Endothelial cell of umbilical vein (primary cell): Measurements from ENCODE around the gene DNAJC11. TPM values are rescaled to one million over a fixed set of nuclear protein-coding genes. Genes with fewer than 3 reads are reported as not detected.

Experiments used
- BruUV-seq: library from RNA; stranded (reverse); fragments of 400-500 nt; replicated peaks from 2 replicates; lab custom pipeline; 2021; lab: Mats Ljungman, UMichigan
- CTCF ChIA-PET: fragments of 300-600, 350-600 bp; sonication (Branson Sonifier 250); formaldehyde crosslinking; loops from one replicate; lab custom pipeline; 2021; ENCODE audit warnings: antibody characterized with exemption, inconsistent platforms; lab: Charles Lee
- POLR2A ChIA-PET: fragments of 300-600, 350-600 bp; sonication (Branson Sonifier 250); formaldehyde crosslinking; loops from one replicate; lab custom pipeline; 2021; ENCODE audit warnings: antibody characterized with exemption, inconsistent platforms; lab: Charles Lee
- DNase-seq: peaks from one replicate; pipeline ENCODE4 v3.0.0-alpha.2; 2011; ENCODE audit warnings: low read depth, low spot score
- FAIRE-seq: peaks from 2 replicates; lab custom pipeline; 2011; peaks lifted over from hg19 to GRCh38; lab: Jason Lieb, UNC
- H2AFZ ChIP-seq: 2 replicates; pipeline ENCODE4 v1.6.0; 2012; ENCODE audit warnings: low read depth, low read length, control low read depth, inconsistent platforms
- H3K27ac ChIP-seq: 2 replicates; pipeline ENCODE4 v1.5.1; 2011; ENCODE audit warnings: low read depth, mild to moderate bottlenecking, control low read depth, low read length, moderate library complexity; ENCODE audit not compliant: insufficient read depth
- H3K27me3 ChIP-seq, 2 experiments: 2 replicates each; pipeline versions ENCODE4 v1.6.0 to v1.6.1; 2011; ENCODE audit warnings: low read length in 2 of 2, mixed read lengths in 1 of 2; ENCODE audit not compliant: control insufficient read depth in 2 of 2, insufficient read depth in 2 of 2
- H3K36me3 ChIP-seq, 2 experiments: 2 replicates in 1 of 2; 3 replicates in 1 of 2; pipeline ENCODE4 v1.5.1; 2011; ENCODE audit warnings: low read length in 2 of 2, mild to moderate bottlenecking in 1 of 2, moderate library complexity in 1 of 2; ENCODE audit not compliant: control insufficient read depth in 2 of 2, insufficient read depth in 2 of 2; ENCODE audit errors: extremely low read depth in 1 of 2
- H3K4me1 ChIP-seq: 3 replicates; pipeline ENCODE4 v1.5.1; 2011; ENCODE audit warnings: mild to moderate bottlenecking, low read length; ENCODE audit not compliant: control insufficient read depth, insufficient read depth; ENCODE audit errors: extremely low read depth
- H3K4me2 ChIP-seq: 2 replicates; pipeline ENCODE4 v1.6.1; 2011; ENCODE audit warnings: low read length, control low read depth, mixed read lengths; ENCODE audit not compliant: insufficient read depth
- H3K4me3 ChIP-seq, 3 experiments: fragments of 200-600 bp in 1 of 3; sonication (generic), shearing (Covaris generic) in 1 of 3; replicated peaks in 1 of 3; 2 replicates each; pipeline ENCODE4 v1.5.1; 2011 to 2016; ENCODE audit warnings: control low read depth in 3 of 3, low read length in 3 of 3, mild to moderate bottlenecking in 2 of 3, inconsistent platforms in 1 of 3, low read depth in 1 of 3, moderate library complexity in 1 of 3; ENCODE audit not compliant: insufficient read depth in 1 of 3
- H3K79me2 ChIP-seq: 2 replicates; pipeline ENCODE4 v1.6.0; 2012; ENCODE audit warnings: low read length, inconsistent platforms; ENCODE audit not compliant: control insufficient read depth, insufficient read depth
- H3K9ac ChIP-seq: replicated peaks from 2 replicates; pipeline ENCODE3; 2011; ENCODE audit warnings: low read length, control low read depth; ENCODE audit not compliant: insufficient read depth; ENCODE audit errors: extremely low read depth
- H3K9me1 ChIP-seq: replicated peaks from 3 replicates; pipeline ENCODE4 v1.6.0; 2011; ENCODE audit warnings: mild to moderate bottlenecking, low read length; ENCODE audit not compliant: control insufficient read depth, insufficient read depth; ENCODE audit errors: extremely low read depth
- H3K9me3 ChIP-seq: replicated peaks from 2 replicates; pipeline ENCODE4 v1.5.1; 2012; ENCODE audit warnings: low read length, inconsistent platforms; ENCODE audit not compliant: control insufficient read depth, insufficient read depth
- H4K20me1 ChIP-seq: replicated peaks from 2 replicates; pipeline ENCODE3; 2011; ENCODE audit warnings: mild to moderate bottlenecking, low read length; ENCODE audit not compliant: control insufficient read depth, insufficient read depth; ENCODE audit errors: extremely low read depth
- CTCF ChIP-seq, 2 donors: IDR thresholded peaks; 1 replicate in 1 of 2; 2 replicates in 1 of 2; pipeline ENCODE4 v1.5.1; 2011; ENCODE audit warnings: low read length in 2 of 2, mild to moderate bottlenecking in 2 of 2, moderate library complexity in 2 of 2, control low read depth in 1 of 2, inconsistent platforms in 1 of 2, low read depth in 1 of 2; ENCODE audit not compliant: insufficient read depth in 1 of 2; ENCODE audit errors: extremely low read depth in 1 of 2
- EZH2 ChIP-seq: IDR thresholded peaks from 2 replicates; pipeline ENCODE4 v1.6.1; 2012; ENCODE audit warnings: borderline replicate concordance, low read depth, mild to moderate bottlenecking, moderate library complexity, low read length, inconsistent platforms; ENCODE audit not compliant: severe bottlenecking
- JUN ChIP-seq: IDR thresholded peaks from 2 replicates; pipeline ENCODE4 v1.6.1; 2011; ENCODE audit warnings: borderline replicate concordance, low read depth; ENCODE audit not compliant: insufficient read length, insufficient read depth
- MAX ChIP-seq: IDR thresholded peaks from 2 replicates; pipeline ENCODE4 v1.6.1; 2011; ENCODE audit not compliant: insufficient read depth, insufficient read length
- MYC ChIP-seq: IDR thresholded peaks from one replicate; pipeline ENCODE4 v1.6.1; 2011; ENCODE audit warnings: mild to moderate bottlenecking, low read depth, low read length
- POLR2AphosphoS5 ChIP-seq: IDR thresholded peaks from 2 replicates; pipeline ENCODE4 v1.6.1; 2012; ENCODE audit warnings: low read depth, mild to moderate bottlenecking, control low read depth, low read length, moderate library complexity; ENCODE audit not compliant: insufficient read depth
- dilution Hi-C: fragments of 300-500 bp; cut with MboI; formaldehyde crosslinking; loops from one replicate; pipeline ENCODE4 v1.15.0; 2019; ENCODE audit warnings: low sequenced_read_pairs; ENCODE audit not compliant: extremely low pct_ligation_motif_present
- intact Hi-C: fragments of 100-400 bp; cut with micrococcal nuclease; formaldehyde crosslinking; loops from one replicate; pipeline ENCODE4 v1.10.0; 2022
- polyA plus RNA-seq, 4 experiments: library from polyadenylated mRNA; depleted of rRNA in 3 of 4; stranded (reverse) in 3 of 4; unstranded in 1 of 4; fragments of >200 nt; gene quantifications; 2 replicates each; pipeline versions ENCODE4 v1.2.1 to v1.2.3, GENCODE V29; 2011 to 2012; ENCODE audit warnings: missing spikeins in 1 of 4
- total RNA-seq: library from RNA; stranded (reverse); gene quantifications from 2 replicates; pipeline ENCODE4 v1.2.3, GENCODE V29; 2021

The DNAJC11 gene
- total and polyA plus RNA-seq, 2 donors (not counting 3 experiments of a cell fraction or from before 2014, with no cell fraction given) = 31.1 to 64.3 TPM

- Histone ChIP-seq H3K9me1 (no peaks in the 10 kb centered on the region), H3K4me2 (no peak overlapping the region), H3K4me1 (peaks cover 6% of the 10 kb centered on the region), H3K36me3 (peaks cover 6 to 45% of the 10 kb centered on the region in 2 experiments), H4K20me1 (no peaks in the 10 kb centered on the region), H2AFZ (no peak overlapping the region), H3K27me3 (no peaks in the 10 kb centered on the region), H3K4me3 (no peak overlapping the region), H3K79me2 (peaks cover 55% of the 10 kb centered on the region), H3K9ac (no peak overlapping the region), H3K9me3 (no peaks in the 10 kb centered on the region), H3K27ac (no peak overlapping the region)
- FAIRE-seq (no peak), DNase-seq (no peak)
- dilution Hi-C loops (no loop called here), intact Hi-C loops (no loop called here)
- TF ChIP-seq EZH2 (no peak), POLR2AphosphoS5 (no peak), CTCF (IDR thresholded peaks at IDR 0.05; ENCODE audit: extremely low read depth in 1 of 2, insufficient read depth in 1 of 2, low read depth in 1 of 2, low read length in 2 of 2) (no peak), MAX (no peak), JUN (no peak), MYC (no peak)
- no TSS peak for BruUV-seq
- POLR2A ChIA-PET = no interaction called here
- CTCF ChIA-PET = interaction anchor here (1.4 kb wide), 1 partner anchor 50 kb away, joined by 5 read pairs; no protein-coding TSS in a partner anchor
These were observed 104.5 kb downstream of the DNAJC11 start for GRCh38 chr1:6596886-6597776.
